ENCODE data around the gene SLC35A3. TPM values are rescaled to one million over a fixed set of nuclear protein-coding genes. Genes with fewer than 3 reads are reported as not detected.

The SLC35A3 gene
- total RNA-seq: 24.6 and 28.3 TPM in 2 replicates

DNA sequence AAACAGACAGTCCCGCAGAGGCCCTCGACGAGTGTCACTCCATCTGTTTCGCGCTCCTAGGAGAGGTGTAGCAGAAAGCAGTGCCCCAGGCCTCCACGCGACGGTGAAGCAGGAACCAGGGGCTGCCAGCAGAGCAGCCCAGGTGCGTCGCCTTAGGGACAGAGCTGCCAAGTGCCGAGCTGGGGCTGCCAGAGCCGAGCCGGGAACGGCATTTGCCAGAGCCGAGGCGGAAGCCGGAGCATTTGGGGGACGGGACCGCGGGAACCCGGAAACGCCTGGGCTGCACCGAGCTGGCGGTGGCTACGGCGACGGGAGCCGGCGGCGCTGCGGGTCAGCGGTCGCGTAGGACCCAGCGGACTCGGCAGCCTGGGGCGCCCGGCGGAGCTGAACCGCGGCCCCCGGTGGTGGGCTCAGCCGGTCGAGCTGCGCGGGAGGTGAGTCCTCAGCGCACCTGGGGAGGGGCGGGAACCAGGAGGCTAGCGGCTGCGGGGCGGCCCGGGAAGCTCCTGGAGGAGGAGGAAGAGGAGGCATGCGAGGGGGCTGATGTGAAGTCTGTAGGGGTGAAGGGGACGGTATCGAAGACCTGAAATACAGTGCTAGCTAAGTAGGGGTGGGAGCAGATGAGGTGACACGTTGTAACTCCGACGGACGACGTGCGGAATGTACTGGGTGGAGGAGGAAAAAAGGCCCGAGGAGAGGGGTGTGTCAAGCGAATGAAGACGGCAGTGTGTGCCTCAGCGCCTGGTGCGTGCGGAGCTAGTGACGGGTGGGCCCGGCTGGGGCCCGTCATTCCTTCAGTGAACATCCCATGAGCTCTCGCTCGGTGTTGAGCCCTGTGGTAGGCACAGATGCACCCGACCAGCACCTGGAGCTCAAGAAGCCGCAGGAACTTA lies at the start of gene SLC35A3:
Gene SLC35A3 (plus strand): TSS at position 268 of the 893 bp plus-strand sequence. CDS start 23,559 bp downstream, outside the sequence.
- Histone ChIP-seq H3K27me3 (ENCODE audit: insufficient read depth, low read length) (no peaks in the 10 kb centered on the region), H4K20me1 (ENCODE audit: insufficient read depth, low read length) (no peaks in the 10 kb centered on the region), H2AFZ (ENCODE audit: low read length) (peak within 1 kb of the TSS; percentile 100), H3K4me2 (ENCODE audit: insufficient read depth, low read length) (peak within 1 kb of the TSS; percentile 90), H3K9me3 (ENCODE audit: low read depth, low read length) (no peaks in the 10 kb centered on the region), H3K4me3 (ENCODE audit: insufficient read depth, low read length) (peak within 1 kb of the TSS; percentile 94), H3K79me2 (ENCODE audit: insufficient read depth, low read length) (peaks cover 38% of the 10 kb centered on the region), H3K36me3 (ENCODE audit: insufficient read depth, low read length) (peaks cover 3% of the 10 kb centered on the region), H3K27ac (ENCODE audit: low read depth, low read length) (peak within 1 kb of the TSS; percentile 80), H3K4me1 (ENCODE audit: insufficient read depth, low read length) (peaks cover 12% of the 10 kb centered on the region)
- DNase-seq (ENCODE audit: insufficient read length, low spot score, missing footprints): peak; percentile 95
- TF ChIP-seq, protein P1, sequence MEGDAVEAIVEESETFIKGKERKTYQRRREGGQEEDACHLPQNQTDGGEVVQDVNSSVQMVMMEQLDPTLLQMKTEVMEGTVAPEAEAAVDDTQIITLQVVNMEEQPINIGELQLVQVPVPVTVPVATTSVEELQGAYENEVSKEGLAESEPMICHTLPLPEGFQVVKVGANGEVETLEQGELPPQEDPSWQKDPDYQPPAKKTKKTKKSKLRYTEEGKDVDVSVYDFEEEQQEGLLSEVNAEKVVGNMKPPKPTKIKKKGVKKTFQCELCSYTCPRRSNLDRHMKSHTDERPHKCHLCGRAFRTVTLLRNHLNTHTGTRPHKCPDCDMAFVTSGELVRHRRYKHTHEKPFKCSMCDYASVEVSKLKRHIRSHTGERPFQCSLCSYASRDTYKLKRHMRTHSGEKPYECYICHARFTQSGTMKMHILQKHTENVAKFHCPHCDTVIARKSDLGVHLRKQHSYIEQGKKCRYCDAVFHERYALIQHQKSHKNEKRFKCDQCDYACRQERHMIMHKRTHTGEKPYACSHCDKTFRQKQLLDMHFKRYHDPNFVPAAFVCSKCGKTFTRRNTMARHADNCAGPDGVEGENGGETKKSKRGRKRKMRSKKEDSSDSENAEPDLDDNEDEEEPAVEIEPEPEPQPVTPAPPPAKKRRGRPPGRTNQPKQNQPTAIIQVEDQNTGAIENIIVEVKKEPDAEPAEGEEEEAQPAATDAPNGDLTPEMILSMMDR (IDR thresholded peaks at IDR 0.05; ENCODE audit: extremely low read depth, low read depth, low read length): no peak

GRCh38 chr1:99934801-99935200 lies 35.0 kb upstream of the SLC35A3 start:
- Histone ChIP-seq H3K27me3 (ENCODE audit: insufficient read depth, low read length) (no peaks in the 10 kb centered on the region), H3K4me3 (ENCODE audit: insufficient read depth, low read length) (no peak overlapping the region), H3K9me3 (ENCODE audit: low read depth, low read length) (peaks cover 4% of the 10 kb centered on the region), H4K20me1 (ENCODE audit: insufficient read depth, low read length) (no peaks in the 10 kb centered on the region), H3K4me1 (ENCODE audit: insufficient read depth, low read length) (no peaks in the 10 kb centered on the region), H2AFZ (ENCODE audit: low read length) (no peak overlapping the region), H3K4me2 (ENCODE audit: insufficient read depth, low read length) (no peak overlapping the region), H3K27ac (ENCODE audit: low read depth, low read length) (no peak overlapping the region), H3K79me2 (ENCODE audit: insufficient read depth, low read length) (no peaks in the 10 kb centered on the region), H3K36me3 (ENCODE audit: insufficient read depth, low read length) (no peaks in the 10 kb centered on the region)
- no peak for DNase-seq (ENCODE audit: insufficient read length, low spot score, missing footprints)
- TF ChIP-seq, protein P1 (IDR thresholded peaks at IDR 0.05; ENCODE audit: extremely low read depth, low read depth, low read length): no peak

- Histone ChIP-seq H3K4me2 (ENCODE audit: insufficient read depth, low read length) (no peak overlapping the region), H3K4me3 (ENCODE audit: insufficient read depth, low read length) (no peak overlapping the region), H4K20me1 (ENCODE audit: insufficient read depth, low read length) (no peaks in the 10 kb centered on the region), H3K27me3 (ENCODE audit: insufficient read depth, low read length) (no peaks in the 10 kb centered on the region), H3K36me3 (ENCODE audit: insufficient read depth, low read length) (no peaks in the 10 kb centered on the region), H3K9me3 (ENCODE audit: low read depth, low read length) (peaks cover 4% of the 10 kb centered on the region), H3K4me1 (ENCODE audit: insufficient read depth, low read length) (no peaks in the 10 kb centered on the region), H3K27ac (ENCODE audit: low read depth, low read length) (no peak overlapping the region), H3K79me2 (ENCODE audit: insufficient read depth, low read length) (no peaks in the 10 kb centered on the region), H2AFZ (ENCODE audit: low read length) (no peak overlapping the region)
- TF ChIP-seq, protein P1 (IDR thresholded peaks at IDR 0.05; ENCODE audit: extremely low read depth, low read depth, low read length): no peak
- DNase-seq (ENCODE audit: insufficient read length, low spot score, missing footprints): no peak
Measured at GRCh38 chr1:99935534-99935933, 34.3 kb upstream of the SLC35A3 start.

DNA sequence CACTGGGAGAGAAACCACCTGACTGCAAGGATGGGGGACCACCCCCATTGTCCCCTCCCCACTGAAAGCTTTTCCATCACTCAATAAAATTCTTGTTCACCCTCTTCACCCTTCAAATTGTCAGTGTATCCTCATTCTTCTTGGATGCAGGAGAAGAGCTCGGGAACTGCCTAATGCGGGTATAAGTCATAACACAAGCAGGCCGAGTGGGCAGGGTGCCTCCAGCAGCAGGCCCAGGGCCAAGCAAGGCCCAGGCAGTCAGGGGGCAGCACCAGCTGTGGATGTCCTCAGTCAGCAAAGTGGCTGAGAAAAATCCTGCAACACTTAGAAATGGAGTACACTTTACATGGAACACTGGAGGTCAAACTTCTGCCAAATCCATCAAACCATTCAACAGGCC lies 33.7 kb upstream of the SLC35A3 start:
- no peak overlapping the region for H3K27ac ChIP-seq (ENCODE audit: low read depth, low read length)
- TF ChIP-seq, protein P1 (IDR thresholded peaks at IDR 0.05; ENCODE audit: extremely low read depth, low read depth, low read length): no peak
- no peaks in the 10 kb centered on the region for H3K36me3 ChIP-seq (ENCODE audit: insufficient read depth, low read length)
- H4K20me1 ChIP-seq (ENCODE audit: insufficient read depth, low read length): no peaks in the 10 kb centered on the region
- no peaks in the 10 kb centered on the region for H3K27me3 ChIP-seq (ENCODE audit: insufficient read depth, low read length)
- H3K4me3 ChIP-seq (ENCODE audit: insufficient read depth, low read length): no peak overlapping the region
- peaks cover 4% of the 10 kb centered on the region for H3K9me3 ChIP-seq (ENCODE audit: low read depth, low read length)
- no peak overlapping the region for H3K4me2 ChIP-seq (ENCODE audit: insufficient read depth, low read length)
- H3K79me2 ChIP-seq (ENCODE audit: insufficient read depth, low read length): no peaks in the 10 kb centered on the region
- H3K4me1 ChIP-seq (ENCODE audit: insufficient read depth, low read length): no peaks in the 10 kb centered on the region
- DNase-seq (ENCODE audit: insufficient read length, low spot score, missing footprints): no peak
- no peak overlapping the region for H2AFZ ChIP-seq (ENCODE audit: low read length)

All from osteoblast (primary cell).